SK-N-SH (cell line): Measurements from ENCODE around the gene HLA-DOA. TPM values are rescaled to one million over a fixed set of nuclear protein-coding genes. Genes with fewer than 3 reads are reported as not detected.

Experiments used
- CTCF ChIA-PET: fragments of 300-600, 350-600 bp; formaldehyde crosslinking; extraction: SDS; loops from one replicate; lab custom pipeline; 2021; lab: Yijun Ruan, JAX
- POLR2A ChIA-PET: fragments of 350-600 bp; sonication (Branson Sonifier 250); formaldehyde crosslinking; extraction: SDS; loops from one replicate; lab custom pipeline; 2020; ENCODE audit warnings: antibody characterized with exemption, inconsistent platforms; lab: Yijun Ruan, JAX
- DNase-seq: peaks from one replicate; pipeline ENCODE4 v3.0.0; 2012
- H2AFZ ChIP-seq: fragments of 200-600 bp; sonication (generic); 2 replicates; pipeline ENCODE4 v1.8.1; 2016; ENCODE audit warnings: antibody characterized with exemption, mild to moderate bottlenecking, low read depth
- H3F3A ChIP-seq: fragments of 200-600 bp; sonication (generic); replicated peaks from 2 replicates; pipeline ENCODE3; 2016; ENCODE audit warnings: antibody characterized with exemption, mild to moderate bottlenecking; ENCODE audit not compliant: insufficient read depth
- H3K27ac ChIP-seq, 2 experiments: fragments of 200-500 bp in 1 of 2; fragments of 200-600 bp in 1 of 2; sonication (Bioruptor generic) in 1 of 2; sonication (generic), shearing (Covaris generic) in 1 of 2; 2 replicates each; pipeline versions ENCODE4 v1.5.1 to v1.6.1; 2014 to 2016; ENCODE audit warnings: low read depth in 2 of 2, inconsistent platforms in 1 of 2, low read length in 1 of 2, mild to moderate bottlenecking in 1 of 2, mixed read lengths in 1 of 2
- H3K27me3 ChIP-seq: fragments of 200-600 bp; sonication (generic), shearing (Covaris generic); 2 replicates; pipeline ENCODE4 v1.6.1; 2016; ENCODE audit warnings: mixed run types; ENCODE audit not compliant: insufficient read depth
- H3K36me3 ChIP-seq, 2 experiments: fragments of 200-500 bp in 1 of 2; fragments of 200-600 bp in 1 of 2; sonication (Bioruptor generic) in 1 of 2; sonication (generic) in 1 of 2; replicated peaks in 1 of 2; 2 replicates each; pipeline versions ENCODE3 to v1.5.1; 2014 to 2016; ENCODE audit warnings: low read length in 1 of 2, mild to moderate bottlenecking in 1 of 2; ENCODE audit not compliant: insufficient read depth in 2 of 2, control insufficient read depth in 1 of 2
- H3K4me1 ChIP-seq, 2 experiments: fragments of 200-500 bp in 1 of 2; fragments of 200-600 bp in 1 of 2; sonication (Bioruptor generic) in 1 of 2; sonication (generic), shearing (Covaris generic) in 1 of 2; 2 replicates each; pipeline versions ENCODE4 v1.5.1 to v1.6.1; 2014 to 2016; ENCODE audit warnings: low read depth in 1 of 2, low read length in 1 of 2, mixed run types in 1 of 2; ENCODE audit not compliant: insufficient read depth in 2 of 2, control insufficient read depth in 1 of 2
- H3K4me2 ChIP-seq: fragments of 200-600 bp; sonication (generic), shearing (Covaris generic); 2 replicates; pipeline ENCODE4 v1.6.1; 2017; ENCODE audit warnings: mixed run types
- H3K4me3 ChIP-seq, 2 experiments: fragments of 200-500 bp in 1 of 2; fragments of 200-600 bp in 1 of 2; sonication (Bioruptor generic) in 1 of 2; sonication (generic), shearing (Covaris generic) in 1 of 2; 2 replicates each; pipeline versions ENCODE4 v1.5.1 to v1.8.1; 2014 to 2016; ENCODE audit warnings: low read depth in 2 of 2, inconsistent platforms in 1 of 2, low read length in 1 of 2, mild to moderate bottlenecking in 1 of 2, mixed read lengths in 1 of 2, moderate library complexity in 1 of 2
- H3K79me2 ChIP-seq: fragments of 200-600 bp; sonication (generic); 2 replicates; pipeline ENCODE4 v1.8.1; 2017; ENCODE audit warnings: mild to moderate bottlenecking; ENCODE audit not compliant: insufficient read depth
- H3K9ac ChIP-seq: fragments of 200-600 bp; sonication (generic); 2 replicates; pipeline ENCODE4 v1.6.1; 2017; ENCODE audit warnings: mixed run types
- H3K9me2 ChIP-seq: fragments of 200-600 bp; sonication (generic); 2 replicates; pipeline ENCODE4 v1.6.1; 2017; ENCODE audit warnings: mixed run types
- H3K9me3 ChIP-seq: fragments of 200-600 bp; sonication (generic); 2 replicates; pipeline ENCODE4 v1.6.1; 2017; ENCODE audit warnings: mixed run types, mild to moderate bottlenecking, moderate library complexity
- H4K20me1 ChIP-seq: fragments of 200-600 bp; sonication (generic); 2 replicates; pipeline ENCODE4 v1.6.1; 2017; ENCODE audit warnings: mild to moderate bottlenecking, mixed run types; ENCODE audit not compliant: insufficient read depth
- CHD2 ChIP-seq: fragments of 150-350 bp; IDR thresholded peaks from 2 replicates; pipeline ENCODE4 v1.6.1; 2018; ENCODE audit warnings: low read length; ENCODE audit not compliant: partially characterized antibody
- FOXJ3 ChIP-seq: sonication (generic); formaldehyde crosslinking; IDR thresholded peaks from 2 replicates; pipeline ENCODE4 v1.5.1; 2020; ENCODE audit warnings: mild to moderate bottlenecking, missing genetic modification reagents
- JUND ChIP-seq: IDR thresholded peaks from 2 replicates; pipeline ENCODE4 v1.4.0; 2012
- MXI1 ChIP-seq: IDR thresholded peaks from 2 replicates; pipeline ENCODE4 v1.6.1; 2012; ENCODE audit warnings: mild to moderate bottlenecking, low read depth, low read length, improper control_type of control experiment
- NRF1 ChIP-seq: IDR thresholded peaks from 2 replicates; pipeline ENCODE4 v1.6.1; 2012; ENCODE audit warnings: low read depth, mild to moderate bottlenecking, low read length
- PBX3 ChIP-seq: IDR thresholded peaks from 2 replicates; pipeline ENCODE4; 2012
- RAD21 ChIP-seq: IDR thresholded peaks from 2 replicates; pipeline ENCODE4 v1.6.1; 2012; ENCODE audit warnings: mild to moderate bottlenecking, low read length
- RFX5 ChIP-seq: IDR thresholded peaks from 2 replicates; pipeline ENCODE4 v1.6.1; 2012; ENCODE audit warnings: mild to moderate bottlenecking, improper control_type of control experiment, low read length
- SIN3A ChIP-seq: IDR thresholded peaks from 2 replicates; pipeline ENCODE4 v1.6.1; 2012; ENCODE audit warnings: low read depth, mild to moderate bottlenecking, low read length, moderate library complexity, borderline replicate concordance
- TCF12 ChIP-seq: IDR thresholded peaks from 2 replicates; pipeline ENCODE4 v1.4.0; 2012
- USF1 ChIP-seq: IDR thresholded peaks from 2 replicates; pipeline ENCODE4 v1.4.0; 2012; ENCODE audit warnings: low read depth, borderline replicate concordance
- WGBS: methylation state at CpG from one replicate; pipeline ENCODE4 v1.1.6; 2017; ENCODE audit warnings: low lambda C conversion rate; 5-methylcytosine and 5-hydroxymethylcytosine counted together
- polyA plus RNA-seq, 3 experiments: library from polyadenylated mRNA; depleted of rRNA; stranded (reverse); fragments of >200 nt; gene quantifications; 2 replicates each; pipeline ENCODE4 v1.2.3, GENCODE V29; 2012
- TF ChIP-seq, protein P1 (sequence below): IDR thresholded peaks from 2 replicates; pipeline ENCODE4 v1.4.0; 2012; ENCODE audit warnings: low read depth, borderline replicate concordance
- TF ChIP-seq, protein P2 (sequence below): fragments of 150-350 bp; IDR thresholded peaks from 2 replicates; pipeline ENCODE4 v1.6.1; 2016; ENCODE audit warnings: mild to moderate bottlenecking, low read depth, low read length
- TF ChIP-seq, protein P3 (sequence below): fragments of 200-600 bp; sonication (generic); IDR thresholded peaks from 2 replicates; pipeline ENCODE4 v1.6.1; 2017; ENCODE audit warnings: antibody characterized with exemption, mild to moderate bottlenecking, moderate library complexity

The HLA-DOA gene
- polyA plus RNA-seq, 1 of the 3 experiments (the other 2 are of a cell fraction): not detected

- no peaks in the 10 kb centered on the region for H3K9me2 ChIP-seq
- no peak for DNase-seq
- ChIA-PET CTCF (interaction anchor here (0.9 to 2.8 kb wide), 5 partner anchors 9 to 78 kb away, joined by 3 to 17 read pairs (median 4); partner anchors contain the start of gene HLA-DMA), POLR2A (no interaction called here)
- peaks cover 26% of the 10 kb centered on the region for H3K79me2 ChIP-seq
- no peak overlapping the region for H3K9ac ChIP-seq
- H3K4me1 ChIP-seq: peaks cover 6% of the 10 kb centered on the region in 2 experiments; a peak in 3 of 4 replicates
- peaks cover 5% of the 10 kb centered on the region for H3F3A ChIP-seq
- WGBS: 93% methylated on average over 1 of the region's 1 CpG
- H3K4me2 ChIP-seq: no peak overlapping the region
- H3K27me3 ChIP-seq: no peaks in the 10 kb centered on the region
- no peaks in the 10 kb centered on the region for H4K20me1 ChIP-seq
- H2AFZ ChIP-seq: no peak overlapping the region
- no peak overlapping the region for H3K27ac ChIP-seq
- H3K4me3 ChIP-seq: no peak overlapping the region
- no peaks in the 10 kb centered on the region for H3K36me3 ChIP-seq
- H3K9me3 ChIP-seq: no peaks in the 10 kb centered on the region
- TF ChIP-seq CHD2 (no peak), USF1 (no peak), RFX5 (no peak), TCF12 (no peak), PBX3 (no peak), FOXJ3 (CRISPR knock-in tag) (no peak), JUND (no peak), RAD21 (no peak)
- TF ChIP-seq, protein P1, sequence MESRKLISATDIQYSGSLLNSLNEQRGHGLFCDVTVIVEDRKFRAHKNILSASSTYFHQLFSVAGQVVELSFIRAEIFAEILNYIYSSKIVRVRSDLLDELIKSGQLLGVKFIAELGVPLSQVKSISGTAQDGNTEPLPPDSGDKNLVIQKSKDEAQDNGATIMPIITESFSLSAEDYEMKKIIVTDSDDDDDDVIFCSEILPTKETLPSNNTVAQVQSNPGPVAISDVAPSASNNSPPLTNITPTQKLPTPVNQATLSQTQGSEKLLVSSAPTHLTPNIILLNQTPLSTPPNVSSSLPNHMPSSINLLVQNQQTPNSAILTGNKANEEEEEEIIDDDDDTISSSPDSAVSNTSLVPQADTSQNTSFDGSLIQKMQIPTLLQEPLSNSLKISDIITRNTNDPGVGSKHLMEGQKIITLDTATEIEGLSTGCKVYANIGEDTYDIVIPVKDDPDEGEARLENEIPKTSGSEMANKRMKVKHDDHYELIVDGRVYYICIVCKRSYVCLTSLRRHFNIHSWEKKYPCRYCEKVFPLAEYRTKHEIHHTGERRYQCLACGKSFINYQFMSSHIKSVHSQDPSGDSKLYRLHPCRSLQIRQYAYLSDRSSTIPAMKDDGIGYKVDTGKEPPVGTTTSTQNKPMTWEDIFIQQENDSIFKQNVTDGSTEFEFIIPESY: no peak
- TF ChIP-seq, protein P2, sequence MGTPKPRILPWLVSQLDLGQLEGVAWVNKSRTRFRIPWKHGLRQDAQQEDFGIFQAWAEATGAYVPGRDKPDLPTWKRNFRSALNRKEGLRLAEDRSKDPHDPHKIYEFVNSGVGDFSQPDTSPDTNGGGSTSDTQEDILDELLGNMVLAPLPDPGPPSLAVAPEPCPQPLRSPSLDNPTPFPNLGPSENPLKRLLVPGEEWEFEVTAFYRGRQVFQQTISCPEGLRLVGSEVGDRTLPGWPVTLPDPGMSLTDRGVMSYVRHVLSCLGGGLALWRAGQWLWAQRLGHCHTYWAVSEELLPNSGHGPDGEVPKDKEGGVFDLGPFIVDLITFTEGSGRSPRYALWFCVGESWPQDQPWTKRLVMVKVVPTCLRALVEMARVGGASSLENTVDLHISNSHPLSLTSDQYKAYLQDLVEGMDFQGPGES: no peak
Measured at GRCh38 chr6:32963866-32964265, 45.5 kb downstream of the HLA-DOA start.

DNA sequence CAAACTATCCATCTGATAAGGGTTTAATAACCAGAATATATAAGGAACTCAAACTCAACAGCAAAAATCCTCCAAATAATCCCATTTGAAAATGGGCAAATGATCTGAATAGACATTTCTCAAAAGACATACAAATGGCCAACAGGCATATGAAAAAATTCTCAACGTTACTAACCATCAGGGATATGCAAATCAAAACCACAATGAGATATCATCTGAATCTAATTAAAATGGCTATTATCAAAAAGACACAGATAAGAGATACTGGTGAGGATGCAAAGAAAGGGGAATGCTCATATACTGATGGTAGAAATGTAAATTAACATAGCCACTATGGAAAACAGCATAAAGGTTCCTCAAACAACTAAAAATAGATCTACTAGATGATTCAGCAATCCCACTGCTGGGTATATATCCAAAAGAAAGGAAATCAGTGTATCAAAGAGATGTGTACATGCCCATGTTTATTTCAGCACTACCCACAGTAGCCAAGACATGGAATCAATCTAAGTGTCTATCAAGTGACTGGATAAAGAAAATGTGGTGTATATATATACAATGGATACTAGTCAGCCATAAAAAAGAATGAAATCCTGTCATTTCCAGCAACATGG, 47.1 kb downstream of the HLA-DOA start:
- H3F3A ChIP-seq: no peaks in the 10 kb centered on the region
- ChIA-PET POLR2A (interaction anchor here (1.6 kb wide), 1 partner anchor 10 kb away, joined by 8 read pairs; no protein-coding TSS in a partner anchor), CTCF (interaction anchor here (0.9 to 2.8 kb wide), 3 partner anchors 22 to 29 kb away, joined by 3 to 16 read pairs (median 4); no protein-coding TSS in a partner anchor)
- 40% methylated on average over 1 of the region's 1 CpG for WGBS
- DNase-seq: no peak
- no peak overlapping the region for H2AFZ ChIP-seq
- H3K4me1 ChIP-seq: peaks cover 4 to 6% of the 10 kb centered on the region in 2 experiments; a peak in 3 of 4 replicates
- H3K9ac ChIP-seq: no peak overlapping the region
- no peak overlapping the region for H3K27ac ChIP-seq
- no peaks in the 10 kb centered on the region for H4K20me1 ChIP-seq
- H3K9me2 ChIP-seq: no peaks in the 10 kb centered on the region
- H3K4me3 ChIP-seq: no peak overlapping the region
- H3K9me3 ChIP-seq: no peaks in the 10 kb centered on the region
- no peaks in the 10 kb centered on the region for H3K36me3 ChIP-seq
- no peaks in the 10 kb centered on the region for H3K27me3 ChIP-seq
- H3K4me2 ChIP-seq: no peak overlapping the region; the same call in 1 of the 2 replicates
- H3K79me2 ChIP-seq: peaks cover 16% of the 10 kb centered on the region; the same call in 1 of the 2 replicates
- TF ChIP-seq MXI1 (no peak), USF1 (no peak), SIN3A (no peak), RAD21 (no peak), TCF12 (no peak), PBX3 (no peak), NRF1 (no peak)
- TF ChIP-seq, protein P3, sequence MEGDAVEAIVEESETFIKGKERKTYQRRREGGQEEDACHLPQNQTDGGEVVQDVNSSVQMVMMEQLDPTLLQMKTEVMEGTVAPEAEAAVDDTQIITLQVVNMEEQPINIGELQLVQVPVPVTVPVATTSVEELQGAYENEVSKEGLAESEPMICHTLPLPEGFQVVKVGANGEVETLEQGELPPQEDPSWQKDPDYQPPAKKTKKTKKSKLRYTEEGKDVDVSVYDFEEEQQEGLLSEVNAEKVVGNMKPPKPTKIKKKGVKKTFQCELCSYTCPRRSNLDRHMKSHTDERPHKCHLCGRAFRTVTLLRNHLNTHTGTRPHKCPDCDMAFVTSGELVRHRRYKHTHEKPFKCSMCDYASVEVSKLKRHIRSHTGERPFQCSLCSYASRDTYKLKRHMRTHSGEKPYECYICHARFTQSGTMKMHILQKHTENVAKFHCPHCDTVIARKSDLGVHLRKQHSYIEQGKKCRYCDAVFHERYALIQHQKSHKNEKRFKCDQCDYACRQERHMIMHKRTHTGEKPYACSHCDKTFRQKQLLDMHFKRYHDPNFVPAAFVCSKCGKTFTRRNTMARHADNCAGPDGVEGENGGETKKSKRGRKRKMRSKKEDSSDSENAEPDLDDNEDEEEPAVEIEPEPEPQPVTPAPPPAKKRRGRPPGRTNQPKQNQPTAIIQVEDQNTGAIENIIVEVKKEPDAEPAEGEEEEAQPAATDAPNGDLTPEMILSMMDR: no peak
- TF ChIP-seq, protein P2: no peak
